NCI-H526 treated with DMSO at 0.1 percent for 48 hours (cell line): Measurements from ENCODE around the gene CXCL1.

ENCODE experiments used
- DNase-seq: peaks from one replicate; lab custom pipeline; 2025; lab: John Stamatoyannopoulos, UW

CXCL1 gene

DNA sequence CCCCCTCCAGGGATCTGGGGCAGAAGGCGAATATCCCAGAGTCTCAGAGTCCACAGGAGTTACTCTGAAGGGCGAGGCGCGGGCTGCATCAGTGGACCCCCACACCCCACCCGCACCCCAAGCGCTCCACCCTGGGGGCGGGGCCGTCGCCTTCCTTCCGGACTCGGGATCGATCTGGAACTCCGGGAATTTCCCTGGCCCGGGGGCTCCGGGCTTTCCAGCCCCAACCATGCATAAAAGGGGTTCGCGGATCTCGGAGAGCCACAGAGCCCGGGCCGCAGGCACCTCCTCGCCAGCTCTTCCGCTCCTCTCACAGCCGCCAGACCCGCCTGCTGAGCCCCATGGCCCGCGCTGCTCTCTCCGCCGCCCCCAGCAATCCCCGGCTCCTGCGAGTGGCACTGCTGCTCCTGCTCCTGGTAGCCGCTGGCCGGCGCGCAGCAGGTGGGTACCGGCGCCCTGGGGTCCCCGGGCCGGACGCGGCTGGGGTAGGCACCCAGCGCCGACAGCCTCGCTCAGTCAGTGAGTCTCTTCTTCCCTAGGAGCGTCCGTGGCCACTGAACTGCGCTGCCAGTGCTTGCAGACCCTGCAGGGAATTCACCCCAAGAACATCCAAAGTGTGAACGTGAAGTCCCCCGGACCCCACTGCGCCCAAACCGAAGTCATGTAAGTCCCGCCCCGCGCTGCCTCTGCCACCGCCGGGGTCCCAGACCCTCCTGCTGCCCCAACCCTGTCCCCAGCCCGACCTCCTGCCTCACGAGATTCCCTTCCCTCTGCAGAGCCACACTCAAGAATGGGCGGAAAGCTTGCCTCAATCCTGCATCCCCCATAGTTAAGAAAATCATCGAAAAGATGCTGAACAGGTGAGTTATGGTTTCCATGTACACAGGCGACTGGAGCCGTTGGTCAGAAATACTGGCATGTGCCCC, at the start of gene CXCL1:
Gene CXCL1, plus strand, starts transcription at position 264 of the 926 bp plus-strand sequence. Its CDS starts 78 bp downstream, at position 342.
- no peak for DNase-seq

GRCh38 chr4:73821325-73821724, 47.9 kb upstream of the CXCL1 start:
- no peak for DNase-seq

DNA sequence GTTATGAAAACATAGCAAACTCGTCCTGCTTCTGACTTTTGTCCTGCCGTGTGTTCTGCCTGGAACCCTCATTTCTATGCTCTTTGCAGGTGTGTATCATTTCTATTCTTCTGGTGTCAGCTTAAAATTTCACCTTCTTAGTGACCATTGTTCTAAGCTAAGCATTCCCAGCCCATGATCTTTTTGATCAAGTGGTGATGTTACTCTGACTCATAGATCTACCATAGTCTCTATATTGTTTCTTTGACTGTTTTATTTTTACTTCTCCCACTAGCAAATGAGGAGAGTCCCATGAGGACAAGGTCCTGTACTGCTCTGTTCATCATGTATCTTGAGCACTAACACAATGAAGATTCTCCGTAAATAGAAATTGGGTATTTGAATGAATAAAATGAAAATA, 46.8 kb upstream of the CXCL1 start:
- no peak for DNase-seq

GRCh38 chr4:73822812-73823504, 46.2 kb upstream of the CXCL1 start:
- DNase-seq: no peak

- DNase-seq: no peak
These were observed 45.4 kb upstream of the CXCL1 start for GRCh38 chr4:73823760-73824159.

- DNase-seq: no peak
These were observed 40.2 kb upstream of the CXCL1 start for GRCh38 chr4:73828956-73829355.

DNA sequence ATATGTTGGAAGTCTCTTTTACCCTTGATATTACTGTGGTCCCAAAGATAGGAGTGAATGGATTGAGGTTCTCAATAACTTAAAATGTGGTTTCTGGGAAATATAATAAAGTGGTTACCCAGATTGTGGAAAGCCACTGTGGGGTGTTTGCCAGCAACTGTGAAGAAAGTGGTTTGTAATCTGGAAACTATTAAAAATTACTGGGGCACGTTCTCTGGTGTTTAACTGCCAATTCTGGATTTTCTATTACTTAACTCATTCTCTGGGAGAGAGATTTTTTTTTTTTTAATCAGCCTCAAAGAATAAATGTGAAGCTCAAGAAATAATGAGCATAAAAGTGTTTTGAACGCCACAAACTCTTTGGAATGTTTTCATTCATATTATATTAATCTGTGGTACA, 37.6 kb upstream of the CXCL1 start:
- no peak for DNase-seq

DNA sequence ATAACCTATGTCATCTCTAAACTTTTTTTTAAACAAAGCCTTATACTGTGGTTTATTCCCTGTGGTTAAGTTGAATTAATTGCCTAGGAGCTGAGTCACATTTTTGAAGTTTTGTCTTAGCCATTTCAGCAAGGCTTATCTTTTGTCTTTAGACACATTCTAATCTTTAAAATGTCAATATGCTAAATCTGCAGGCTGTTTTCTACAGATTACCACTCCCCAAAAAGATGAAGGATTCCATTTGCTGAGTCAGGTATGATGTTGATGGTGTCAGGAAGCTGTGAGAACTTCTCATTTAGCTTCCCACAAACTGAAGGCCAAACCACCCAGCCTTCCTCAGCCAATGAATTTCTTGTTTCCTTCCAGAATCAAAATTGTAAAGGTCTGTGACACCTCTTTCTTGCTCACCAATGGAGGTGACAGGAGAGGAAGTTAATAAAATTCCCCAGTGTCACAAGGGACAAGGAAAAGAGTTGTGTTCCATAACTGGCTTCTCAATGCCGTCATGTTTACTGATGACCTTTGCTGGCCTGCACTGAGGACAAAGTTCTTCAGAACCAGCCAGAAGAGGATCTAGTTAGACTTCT, 36.4 kb upstream of the CXCL1 start:
- DNase-seq: no peak

DNA sequence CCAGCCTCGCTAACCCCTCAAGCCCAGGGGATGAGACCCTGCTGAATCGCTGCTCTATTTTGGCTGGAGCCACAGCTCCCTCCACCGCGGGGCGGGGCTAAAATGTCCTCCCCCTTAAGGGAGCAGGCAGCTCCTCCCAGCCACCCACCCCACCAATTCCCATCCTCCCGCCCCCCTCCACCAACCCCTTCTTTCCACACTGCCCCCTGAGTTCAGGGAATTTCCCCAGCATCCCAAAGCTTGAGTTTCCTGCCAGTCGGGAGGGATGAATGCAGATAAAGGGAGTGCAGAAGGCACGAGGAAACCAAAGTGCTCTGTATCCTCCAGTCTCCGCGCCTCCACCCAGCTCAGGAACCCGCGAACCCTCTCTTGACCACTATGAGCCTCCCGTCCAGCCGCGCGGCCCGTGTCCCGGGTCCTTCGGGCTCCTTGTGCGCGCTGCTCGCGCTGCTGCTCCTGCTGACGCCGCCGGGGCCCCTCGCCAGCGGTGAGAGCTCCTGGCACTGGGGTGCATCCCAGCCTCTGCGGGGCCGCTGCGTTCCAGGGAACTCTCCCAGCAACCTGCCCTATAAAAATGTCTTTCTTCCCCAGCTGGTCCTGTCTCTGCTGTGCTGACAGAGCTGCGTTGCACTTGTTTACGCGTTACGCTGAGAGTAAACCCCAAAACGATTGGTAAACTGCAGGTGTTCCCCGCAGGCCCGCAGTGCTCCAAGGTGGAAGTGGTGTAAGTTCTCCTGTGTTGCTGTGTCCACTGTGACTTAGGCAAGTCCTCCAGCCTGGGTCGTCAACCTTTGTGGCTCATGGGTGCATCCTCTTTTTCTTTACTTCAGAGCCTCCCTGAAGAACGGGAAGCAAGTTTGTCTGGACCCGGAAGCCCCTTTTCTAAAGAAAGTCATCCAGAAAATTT, 32.6 kb upstream of the CXCL1 start, which contains the start of gene CXCL6:
Gene CXCL6, plus strand, starts transcription at position 306 of the 907 bp plus-strand sequence. Its CDS starts 73 bp downstream, at position 379.
- DNase-seq: no peak

GRCh38 chr4:73839071-73839470, 30.1 kb upstream of the CXCL1 start:
- DNase-seq: no peak

DNA sequence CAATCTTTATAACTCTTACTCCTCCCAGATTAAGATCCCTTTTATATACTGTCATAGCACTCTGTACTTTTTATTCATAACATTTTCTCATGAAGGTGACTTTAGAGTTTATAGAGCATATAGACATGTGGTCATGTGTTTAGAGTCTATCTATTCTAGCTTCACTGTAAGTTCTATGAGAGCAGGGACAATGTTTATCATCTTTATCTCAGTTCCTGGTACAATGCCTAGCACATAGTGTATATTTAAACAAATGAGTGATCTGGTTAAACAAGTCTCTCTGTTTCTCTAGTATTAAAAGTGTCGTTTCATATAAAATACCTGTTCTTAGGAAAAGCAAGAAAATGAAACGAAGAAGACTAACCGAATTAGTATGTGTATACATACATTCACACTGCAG, 29.5 kb upstream of the CXCL1 start:
- DNase-seq: peak; percentile 4

- DNase-seq: no peak
These were observed 27.8 kb upstream of the CXCL1 start for GRCh38 chr4:73841243-73841925.

- no peak for DNase-seq
These were observed 26.5 kb upstream of the CXCL1 start for GRCh38 chr4:73842696-73843095.

- DNase-seq: no peak
These were observed 25.8 kb upstream of the CXCL1 start for GRCh38 chr4:73843369-73843768.

DNA sequence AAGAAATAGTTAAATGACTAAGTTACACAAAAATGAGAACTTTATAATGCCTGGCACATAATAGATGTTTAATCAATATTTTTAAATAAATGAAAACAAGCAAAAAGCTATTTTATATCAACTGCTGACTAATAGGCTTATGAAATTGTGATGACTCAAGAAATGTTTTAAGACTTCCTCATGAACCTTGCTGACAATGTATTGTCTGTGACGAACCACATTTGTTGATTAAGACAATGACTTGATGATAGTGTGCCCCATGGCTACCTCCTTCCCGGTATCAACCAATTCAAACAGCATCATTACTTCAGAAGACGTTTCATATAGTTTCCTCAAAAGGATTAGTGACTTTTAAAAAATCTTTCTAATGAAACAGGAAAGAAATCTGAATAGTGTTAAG, 24.8 kb upstream of the CXCL1 start:
- no peak for DNase-seq

DNA sequence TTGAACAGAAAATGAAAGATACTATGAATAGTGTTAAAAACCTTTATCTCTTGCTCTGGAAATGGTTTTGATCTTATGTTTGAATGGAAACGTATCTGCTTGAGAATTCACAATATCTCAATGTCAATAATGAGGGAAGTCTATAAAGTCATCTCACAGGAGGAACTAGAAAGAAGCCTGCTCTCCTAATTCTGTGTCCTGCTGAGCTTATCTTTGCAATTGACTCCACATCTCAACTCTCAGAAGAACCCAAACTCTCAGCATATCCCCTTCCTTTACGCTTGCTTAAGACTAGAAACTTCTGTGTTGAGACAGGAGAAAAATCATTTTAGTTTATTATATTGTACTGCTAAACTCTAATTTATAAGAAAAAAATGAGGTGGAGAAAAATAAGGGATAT, 24.4 kb upstream of the CXCL1 start:
- DNase-seq: no peak

GRCh38 chr4:73847526-73848182, 21.5 kb upstream of the CXCL1 start:
- no peak for DNase-seq

DNA sequence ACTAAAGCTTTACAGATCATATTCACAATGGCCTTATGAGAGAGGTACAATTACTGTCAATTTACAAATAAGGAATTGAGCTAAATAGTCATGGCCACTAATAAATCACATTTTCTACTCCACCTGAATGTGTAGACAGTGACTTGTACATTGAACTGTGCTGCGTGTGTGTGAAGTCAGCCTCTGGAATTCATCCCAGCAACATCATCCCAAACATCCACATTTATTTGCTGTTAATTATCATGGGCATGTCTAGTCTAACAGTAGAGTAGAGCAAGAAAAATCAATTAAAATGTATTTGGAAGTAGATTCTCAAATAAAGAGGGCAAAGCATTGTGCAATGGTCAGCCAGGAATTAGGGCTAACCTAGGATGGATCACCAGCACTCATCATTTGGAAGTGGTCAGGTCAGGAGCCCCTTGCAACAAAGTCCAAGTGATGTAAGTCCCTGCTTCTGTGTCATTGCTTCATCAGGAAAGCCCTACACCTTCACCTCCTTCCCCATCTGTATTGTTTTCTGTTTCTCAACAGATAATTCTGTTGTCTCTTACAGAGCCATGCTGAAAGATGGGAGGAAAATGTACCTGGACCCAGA, 20.9 kb upstream of the CXCL1 start:
- no peak for DNase-seq

- no peak for DNase-seq
These were observed 18.8 kb upstream of the CXCL1 start for GRCh38 chr4:73850261-73850970.

- no peak for DNase-seq
These were observed 17.9 kb upstream of the CXCL1 start for GRCh38 chr4:73851293-73851692.
